Measurements from ENCODE around the gene CDK2AP2. TPM values are rescaled to one million over a fixed set of nuclear protein-coding genes. Genes with fewer than 3 reads are reported as not detected.
"Not testable (repeated sequence)": the region's sequence is repeated elsewhere in the genome, so short reads cannot be mapped to it uniquely, and the experiment has no call there.

Gene CDK2AP2
- total RNA-seq, 1 experiment from 2014 or later, result 13.4 TPM

DNA sequence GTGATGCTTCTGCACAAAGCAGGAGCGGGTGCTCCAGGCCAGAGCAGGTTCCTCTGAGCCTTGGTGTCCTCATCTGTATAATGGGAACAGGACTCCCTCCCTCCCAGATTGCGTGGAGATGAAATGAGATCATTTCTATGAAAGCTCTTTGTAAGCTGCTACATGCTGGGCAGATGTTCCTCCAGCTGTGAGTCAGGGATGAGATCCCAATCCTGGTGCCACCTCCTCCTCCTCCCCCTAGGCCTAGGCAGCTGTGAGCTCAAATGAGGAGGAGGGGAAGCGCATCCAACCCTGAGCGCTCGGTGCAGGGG is 22.3 kb upstream of the CDK2AP2 start:
- in situ Hi-C loops (cut with HindIII; ENCODE audit: low pct_unique_long_range_greater_than_20kb, low sequenced_read_pairs), result no loop called here
- DNase-seq (ENCODE audit: low read depth, low spot score), result no peak

DNA sequence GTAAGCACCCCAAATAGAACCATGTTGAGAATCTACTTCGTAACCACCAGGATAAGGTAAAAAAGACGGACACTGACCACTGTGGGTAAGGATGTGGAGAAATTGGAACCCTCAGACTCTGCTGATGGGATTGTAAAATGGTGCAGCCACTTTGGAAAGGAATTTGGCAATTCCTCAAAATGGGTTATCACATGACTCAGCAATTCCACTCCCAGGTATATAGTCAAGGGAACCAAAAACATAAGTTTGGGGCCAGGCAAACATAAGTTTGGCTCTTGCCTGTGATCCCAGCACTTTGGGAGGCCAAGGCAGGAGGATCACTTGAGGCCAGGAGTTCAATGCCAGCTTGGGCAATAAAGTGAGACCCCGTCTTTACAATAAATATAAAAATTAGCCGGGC is 20.4 kb upstream of the CDK2AP2 start:
- DNase-seq (ENCODE audit: low read depth, low spot score), result no peak
- in situ Hi-C loops (cut with HindIII; ENCODE audit: low pct_unique_long_range_greater_than_20kb, low sequenced_read_pairs), result no loop called here

DNA sequence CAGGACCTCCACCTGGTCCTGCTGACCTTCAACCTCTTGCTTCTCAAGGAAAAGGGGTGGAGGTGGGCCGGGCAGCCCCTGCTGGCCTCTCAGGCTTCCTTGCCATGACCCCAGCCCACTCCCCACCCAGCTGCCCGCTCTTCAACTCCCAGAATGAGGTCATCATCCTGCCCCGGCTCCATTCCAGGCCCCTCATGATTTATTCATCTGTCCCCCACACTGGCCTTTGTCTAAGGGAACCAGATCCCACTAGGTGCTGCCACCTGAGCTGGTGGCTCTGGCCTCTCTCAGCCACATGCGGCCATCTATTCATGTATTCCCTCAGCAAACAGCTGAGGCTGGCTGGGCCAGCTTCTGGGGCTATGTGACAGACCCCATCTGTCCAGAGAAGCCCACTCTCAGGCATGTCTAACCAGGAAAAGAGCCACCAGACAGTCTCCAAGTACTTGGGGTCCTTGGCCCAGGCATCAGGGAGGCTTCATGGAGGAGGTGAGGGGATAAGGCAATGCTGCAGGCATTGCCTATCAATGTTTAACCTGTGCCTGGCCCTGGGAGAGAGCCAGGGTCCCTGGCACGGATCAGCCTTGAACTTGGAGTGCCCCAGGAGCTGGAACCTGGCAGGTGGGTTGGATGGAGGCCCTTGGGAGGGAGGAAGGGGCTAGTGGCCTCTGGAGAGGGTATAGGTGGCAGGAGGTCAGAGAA is 17.5 kb upstream of the CDK2AP2 start:
- no peak for DNase-seq (ENCODE audit: low read depth, low spot score)

DNA sequence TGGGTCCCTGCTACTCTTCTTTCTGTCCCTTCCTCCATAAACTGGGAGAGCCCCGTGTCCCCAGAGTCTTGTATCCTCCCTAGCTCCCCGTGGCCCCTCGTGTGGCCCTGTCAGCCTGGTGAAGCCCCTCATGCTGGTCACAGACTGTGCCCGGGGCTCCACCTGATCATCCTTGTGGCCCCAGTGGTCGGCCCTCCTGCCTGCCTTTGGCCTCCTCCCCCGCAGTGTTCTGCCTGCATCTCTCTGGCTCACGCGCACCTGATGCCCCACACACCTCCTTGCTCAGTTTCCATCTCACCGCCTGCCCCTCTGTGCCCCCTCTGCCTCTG is 16.5 kb upstream of the CDK2AP2 start:
- DNase-seq (ENCODE audit: low read depth, low spot score), result no peak
- in situ Hi-C loops (cut with HindIII; ENCODE audit: low pct_unique_long_range_greater_than_20kb, low sequenced_read_pairs), result no loop called here

More for the DNA sequence above, 17.5 kb upstream of the CDK2AP2 start:
- in situ Hi-C loops (cut with HindIII; ENCODE audit: low pct_unique_long_range_greater_than_20kb, low sequenced_read_pairs), result no loop called here

DNA sequence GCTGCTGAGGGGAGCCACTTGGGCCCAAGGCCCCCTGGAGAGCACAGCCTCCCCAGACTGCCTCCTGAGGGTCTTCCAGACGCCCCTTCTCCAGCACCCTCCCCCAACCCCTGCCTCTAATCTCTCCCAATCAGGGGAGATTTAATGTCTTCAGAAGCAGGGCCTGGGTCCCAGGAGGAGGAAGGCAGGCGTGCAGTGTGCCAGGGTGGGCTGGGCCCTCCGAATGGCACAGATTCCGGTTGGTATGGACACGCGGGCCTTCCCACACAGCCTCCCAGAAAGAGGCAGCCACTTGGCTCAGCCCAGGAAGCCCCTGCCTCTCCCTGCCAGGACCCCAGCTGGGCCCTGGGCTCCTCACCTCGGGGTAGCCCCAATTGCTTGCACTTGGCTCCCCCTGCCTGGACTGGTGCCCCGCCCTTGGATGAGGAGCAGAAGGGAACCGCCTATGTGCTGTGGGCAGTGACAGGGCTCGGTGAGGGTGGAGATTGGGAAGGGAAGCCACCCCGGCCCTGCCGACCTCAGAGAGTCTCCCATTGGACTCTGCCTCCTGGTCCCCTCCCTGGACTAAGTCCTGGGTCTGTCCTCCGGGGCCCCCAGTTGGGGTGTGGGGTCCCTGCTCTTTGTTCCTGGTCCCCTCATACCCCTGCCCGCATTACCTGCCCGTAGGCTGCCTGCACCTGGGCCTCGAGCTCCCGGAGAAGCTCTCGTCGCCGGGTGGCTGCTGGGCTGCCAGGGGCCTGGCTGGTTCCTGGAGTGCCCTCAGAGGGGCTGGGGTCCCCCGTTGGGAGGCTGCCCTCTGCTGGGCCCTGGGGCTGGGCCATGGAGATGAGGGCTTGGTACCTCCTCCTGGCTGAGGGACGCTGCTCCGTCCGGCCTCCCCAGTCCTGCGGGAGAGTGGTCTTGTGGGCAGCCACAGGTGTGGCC is 15.9 kb upstream of the CDK2AP2 start:
- in situ Hi-C loops (cut with HindIII; ENCODE audit: low pct_unique_long_range_greater_than_20kb, low sequenced_read_pairs), result no loop called here

GRCh38 chr11:67522844-67523555 is 15.0 kb upstream of the CDK2AP2 start, which contains the start of gene CABP2:
TSS of gene CABP2 (minus strand) at chr11:67523446. CDS start at chr11:67523326, 120 bp downstream.
- in situ Hi-C loops (cut with HindIII; ENCODE audit: low pct_unique_long_range_greater_than_20kb, low sequenced_read_pairs), result no loop called here
- no peak for DNase-seq (ENCODE audit: low read depth, low spot score)

More for the DNA sequence above, 15.9 kb upstream of the CDK2AP2 start:
- no peak for DNase-seq (ENCODE audit: low read depth, low spot score)

DNA sequence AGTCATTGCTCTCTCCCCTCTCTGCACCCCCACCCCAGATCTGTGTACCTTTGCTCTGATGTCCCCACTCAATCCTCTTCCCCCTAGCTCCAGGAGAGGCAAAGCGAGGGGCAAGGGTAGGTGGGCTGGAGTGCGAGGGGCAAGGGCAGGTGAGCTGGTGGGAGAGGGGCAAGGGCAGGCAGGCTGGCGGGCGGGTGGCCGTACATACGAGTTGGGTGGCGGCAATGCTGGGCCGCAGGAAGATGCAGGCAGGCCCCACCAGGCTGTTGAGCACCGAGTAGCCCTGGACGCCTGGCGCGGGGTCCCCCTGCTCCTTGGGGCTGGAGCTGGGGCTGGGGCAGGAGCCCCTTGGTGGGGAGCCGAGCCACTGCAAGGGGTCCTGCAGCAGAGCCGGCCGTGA is 14.4 kb upstream of the CDK2AP2 start:
- DNase-seq (ENCODE audit: low read depth, low spot score), result no peak
- in situ Hi-C loops (cut with HindIII; ENCODE audit: low pct_unique_long_range_greater_than_20kb, low sequenced_read_pairs), result no loop called here

GRCh38 chr11:67521924-67522323 is 14.0 kb upstream of the CDK2AP2 start:
- in situ Hi-C loops (cut with HindIII; ENCODE audit: low pct_unique_long_range_greater_than_20kb, low sequenced_read_pairs), result no loop called here
- no peak for DNase-seq (ENCODE audit: low read depth, low spot score)

DNA sequence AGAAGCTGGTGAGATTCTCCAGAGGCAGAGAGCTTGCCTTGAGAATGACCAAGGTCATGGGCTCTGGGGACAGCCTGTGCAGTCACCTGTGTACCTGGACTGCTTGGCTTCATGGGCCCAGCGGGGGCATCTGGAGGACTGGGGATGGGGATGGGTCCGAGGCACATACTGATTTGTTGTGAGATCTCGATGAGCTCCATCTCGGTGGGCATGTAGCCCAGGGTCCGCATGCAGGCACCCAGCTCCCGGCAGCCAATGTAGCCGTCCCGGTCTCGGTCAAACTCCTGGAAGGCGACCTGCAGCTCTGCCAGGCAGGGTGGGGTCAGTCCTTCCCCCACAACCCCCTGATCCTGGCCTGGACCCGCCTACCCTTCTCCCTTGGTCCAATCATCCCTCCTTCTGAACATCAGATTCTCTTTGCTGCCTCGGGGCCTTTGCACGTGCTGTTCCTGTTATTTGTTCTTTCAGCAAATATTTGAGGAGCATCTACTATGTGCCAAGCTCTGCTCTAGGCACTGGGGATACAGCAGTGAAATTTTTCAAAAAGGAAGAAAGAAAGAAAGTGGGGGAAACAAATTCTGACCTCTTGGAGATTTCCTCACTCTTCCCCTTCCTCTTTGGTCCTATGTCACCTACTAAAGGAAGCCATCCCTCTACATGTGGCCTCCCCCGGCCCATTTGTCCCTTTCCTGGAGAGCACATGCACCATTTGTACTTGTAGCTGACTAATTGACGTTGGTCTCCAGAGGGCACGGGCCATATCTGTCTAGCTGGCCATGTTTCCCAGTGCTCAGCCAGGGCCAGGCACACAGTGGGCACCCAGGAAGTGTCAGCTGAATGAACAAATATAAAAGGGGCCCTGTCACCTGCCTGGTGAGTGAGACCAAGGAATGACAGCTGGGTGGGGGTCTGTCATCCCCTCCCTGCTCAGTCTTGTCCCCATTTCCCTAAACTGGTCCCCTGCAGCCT is 13.2 kb upstream of the CDK2AP2 start:
- DNase-seq (ENCODE audit: low read depth, low spot score), result no peak
- in situ Hi-C loops (cut with HindIII; ENCODE audit: low pct_unique_long_range_greater_than_20kb, low sequenced_read_pairs), result no loop called here

DNA sequence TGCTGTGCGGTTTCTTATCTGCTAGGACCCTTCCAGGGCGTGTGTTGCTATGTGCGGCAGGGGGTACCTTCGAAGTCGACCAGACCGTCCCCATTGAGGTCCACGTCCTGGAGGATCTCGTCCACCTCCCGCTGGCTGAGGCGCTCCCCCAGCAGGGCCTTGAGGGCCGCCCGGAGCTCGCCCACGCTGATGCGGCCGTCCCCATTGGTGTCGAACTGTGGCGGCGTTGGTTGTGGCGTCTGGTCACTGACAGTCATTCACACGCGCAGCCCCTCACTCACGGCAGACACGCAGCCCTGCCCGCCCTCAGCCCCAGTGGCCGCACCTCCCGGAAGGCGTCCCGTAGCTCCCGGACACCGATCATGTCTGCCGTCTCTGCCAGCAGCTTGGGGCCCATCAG is 11.8 kb upstream of the CDK2AP2 start:
- no peak for DNase-seq (ENCODE audit: low read depth, low spot score)
- in situ Hi-C loops (cut with HindIII; ENCODE audit: low pct_unique_long_range_greater_than_20kb, low sequenced_read_pairs), result no loop called here

- in situ Hi-C loops (cut with HindIII; ENCODE audit: low pct_unique_long_range_greater_than_20kb, low sequenced_read_pairs), result no loop called here
- no peak for DNase-seq (ENCODE audit: low read depth, low spot score)
Observed at GRCh38 chr11:67517784-67518552, 10.0 kb upstream of the CDK2AP2 start.

GRCh38 chr11:67516806-67517205 is 8.8 kb upstream of the CDK2AP2 start:
- in situ Hi-C loops (cut with HindIII; ENCODE audit: low pct_unique_long_range_greater_than_20kb, low sequenced_read_pairs), result no loop called here
- DNase-seq (ENCODE audit: low read depth, low spot score), result no peak

DNA sequence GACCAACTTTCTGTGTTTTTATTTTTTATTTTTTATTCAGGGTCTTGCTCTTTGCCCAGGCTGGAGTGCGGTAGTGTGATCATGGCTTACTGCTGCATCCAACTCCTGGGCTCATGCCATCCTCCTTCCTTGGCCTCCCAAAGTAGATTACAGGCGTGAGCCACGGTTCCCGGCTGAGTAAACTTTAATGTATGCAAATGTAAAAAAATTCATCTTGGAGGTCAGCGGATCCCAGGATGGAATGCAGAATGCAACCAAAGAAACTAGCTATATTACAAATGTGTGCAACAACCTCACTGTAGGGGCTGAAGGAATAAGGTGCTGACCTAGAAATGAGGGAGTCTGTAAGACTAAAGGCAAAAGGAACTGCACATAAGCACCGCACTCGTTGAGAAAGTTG is 6.2 kb upstream of the CDK2AP2 start:
- no peak for DNase-seq (ENCODE audit: low read depth, low spot score)
- in situ Hi-C loops (cut with HindIII; ENCODE audit: low pct_unique_long_range_greater_than_20kb, low sequenced_read_pairs), result no loop called here

DNA sequence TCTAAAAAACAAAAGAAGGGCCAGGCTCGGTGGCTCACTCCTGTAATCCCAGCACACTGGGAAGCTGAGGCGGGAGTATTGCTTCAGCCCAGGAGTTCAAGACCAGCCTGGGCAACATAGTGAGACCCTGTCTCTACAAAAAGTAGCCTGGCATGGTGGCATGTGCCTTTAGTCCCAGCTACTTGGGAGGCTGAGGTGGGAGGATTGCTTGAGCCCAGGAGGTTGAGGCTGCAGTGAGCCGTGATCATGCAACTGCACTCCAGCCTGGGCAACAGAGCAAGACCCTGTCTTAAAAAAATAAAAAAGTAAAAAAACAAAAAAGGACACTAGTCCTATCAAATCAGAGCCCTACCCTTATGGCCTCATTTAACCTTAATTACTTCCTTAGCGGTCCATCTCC is 3.6 kb upstream of the CDK2AP2 start:
- DNase-seq (ENCODE audit: low read depth, low spot score); in situ Hi-C loops (cut with HindIII; ENCODE audit: low pct_unique_long_range_greater_than_20kb, low sequenced_read_pairs): not testable (repeated sequence)

DNA sequence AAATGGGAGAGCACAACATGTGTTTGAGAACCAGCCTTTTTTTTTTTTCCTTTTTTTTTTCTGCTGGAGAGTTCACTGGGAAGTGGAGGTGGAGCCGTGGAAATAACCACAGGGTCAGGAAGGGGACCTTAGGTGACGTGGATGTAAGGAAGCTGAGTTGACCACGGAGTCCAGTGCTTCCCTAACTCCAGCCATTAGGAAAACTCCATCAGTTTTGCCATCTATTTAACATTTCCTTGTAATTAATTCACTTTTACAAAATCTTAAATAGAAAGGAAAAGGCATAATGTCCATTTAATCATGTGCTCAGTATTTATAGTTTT is 2.0 kb upstream of the CDK2AP2 start:
- no peak for DNase-seq (ENCODE audit: low read depth, low spot score)
- in situ Hi-C loops (cut with HindIII; ENCODE audit: low pct_unique_long_range_greater_than_20kb, low sequenced_read_pairs), result no loop called here

DNA sequence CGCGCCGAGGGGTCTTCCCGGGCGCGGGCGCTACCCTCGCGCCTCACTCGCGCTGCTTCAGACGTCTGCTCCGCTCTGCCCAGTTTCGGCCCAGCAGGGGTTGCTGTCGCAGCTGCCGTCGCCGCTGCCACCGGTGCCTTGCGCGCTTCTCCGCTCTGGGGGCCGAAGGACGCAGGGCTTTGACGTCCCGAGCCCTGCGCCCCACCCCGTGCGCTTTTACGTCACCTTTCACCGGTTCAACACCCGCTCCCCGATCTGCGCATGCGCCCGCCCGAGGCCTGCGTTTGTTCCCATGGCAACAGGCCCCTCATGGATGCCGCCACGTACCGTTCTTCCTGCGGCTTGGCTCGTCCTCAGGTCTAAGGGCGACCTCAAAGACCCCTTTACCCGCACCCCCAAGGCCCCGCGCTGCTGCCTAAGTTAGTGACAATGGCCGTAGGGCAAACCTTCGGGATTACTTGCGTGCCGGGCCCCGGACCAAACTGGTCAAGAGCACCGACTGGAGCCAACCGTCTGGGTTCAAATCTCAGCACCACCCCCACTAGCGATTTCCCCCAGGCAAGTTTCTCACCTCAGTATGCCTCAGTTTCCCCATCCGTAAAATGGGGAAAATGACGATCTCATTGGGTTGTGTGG is 642 bp upstream of the CDK2AP2 start:
- in situ Hi-C loops (cut with HindIII; ENCODE audit: low pct_unique_long_range_greater_than_20kb, low sequenced_read_pairs), result no loop called here
- peak; percentile 94 for DNase-seq (ENCODE audit: low read depth, low spot score)
